AG10803 (cell line): ENCODE results near the gene ATP12A.
A peak's percentile ranks its signal among the peaks of the same experiment; 100 is the strongest.

Experiments used
- DNase-seq: peaks from one replicate; pipeline ENCODE4 v3.0.0; 2010; ENCODE audit warnings: low read depth
- H3K4me3 ChIP-seq: 2 replicates; pipeline ENCODE4 v1.5.1; 2011; ENCODE audit warnings: mild to moderate bottlenecking, low read length, control low read depth
- TF ChIP-seq, protein P1 (sequence below): conservative IDR thresholded peaks from 2 replicates; pipeline ENCODE4 v1.5.1; 2011; ENCODE audit warnings: mild to moderate bottlenecking, low read length, control low read depth, inconsistent platforms

Gene ATP12A

DNA sequence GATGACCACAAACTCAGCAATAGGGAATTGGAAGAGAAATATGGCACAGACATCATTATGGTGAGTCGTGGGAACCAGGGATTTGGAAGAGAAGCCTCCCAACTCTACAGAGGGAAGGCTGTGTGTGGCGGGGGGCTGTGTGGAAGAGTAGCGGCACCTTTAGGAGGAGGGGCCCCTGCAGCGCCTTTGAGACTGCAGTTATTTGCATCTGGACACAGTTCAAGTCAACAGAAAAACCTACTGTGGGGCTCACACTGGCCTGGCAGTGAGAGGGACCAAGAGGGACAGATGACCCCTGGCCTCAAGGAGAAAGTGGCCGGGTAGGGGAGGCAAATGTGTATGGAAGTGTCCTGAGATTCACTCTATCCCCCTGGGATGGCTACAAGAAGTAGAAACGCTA lies 5.1 kb downstream of the ATP12A start:
- TF ChIP-seq, protein P1, sequence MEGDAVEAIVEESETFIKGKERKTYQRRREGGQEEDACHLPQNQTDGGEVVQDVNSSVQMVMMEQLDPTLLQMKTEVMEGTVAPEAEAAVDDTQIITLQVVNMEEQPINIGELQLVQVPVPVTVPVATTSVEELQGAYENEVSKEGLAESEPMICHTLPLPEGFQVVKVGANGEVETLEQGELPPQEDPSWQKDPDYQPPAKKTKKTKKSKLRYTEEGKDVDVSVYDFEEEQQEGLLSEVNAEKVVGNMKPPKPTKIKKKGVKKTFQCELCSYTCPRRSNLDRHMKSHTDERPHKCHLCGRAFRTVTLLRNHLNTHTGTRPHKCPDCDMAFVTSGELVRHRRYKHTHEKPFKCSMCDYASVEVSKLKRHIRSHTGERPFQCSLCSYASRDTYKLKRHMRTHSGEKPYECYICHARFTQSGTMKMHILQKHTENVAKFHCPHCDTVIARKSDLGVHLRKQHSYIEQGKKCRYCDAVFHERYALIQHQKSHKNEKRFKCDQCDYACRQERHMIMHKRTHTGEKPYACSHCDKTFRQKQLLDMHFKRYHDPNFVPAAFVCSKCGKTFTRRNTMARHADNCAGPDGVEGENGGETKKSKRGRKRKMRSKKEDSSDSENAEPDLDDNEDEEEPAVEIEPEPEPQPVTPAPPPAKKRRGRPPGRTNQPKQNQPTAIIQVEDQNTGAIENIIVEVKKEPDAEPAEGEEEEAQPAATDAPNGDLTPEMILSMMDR: no peak
- DNase-seq: no peak
- no peak overlapping the region for H3K4me3 ChIP-seq

DNA sequence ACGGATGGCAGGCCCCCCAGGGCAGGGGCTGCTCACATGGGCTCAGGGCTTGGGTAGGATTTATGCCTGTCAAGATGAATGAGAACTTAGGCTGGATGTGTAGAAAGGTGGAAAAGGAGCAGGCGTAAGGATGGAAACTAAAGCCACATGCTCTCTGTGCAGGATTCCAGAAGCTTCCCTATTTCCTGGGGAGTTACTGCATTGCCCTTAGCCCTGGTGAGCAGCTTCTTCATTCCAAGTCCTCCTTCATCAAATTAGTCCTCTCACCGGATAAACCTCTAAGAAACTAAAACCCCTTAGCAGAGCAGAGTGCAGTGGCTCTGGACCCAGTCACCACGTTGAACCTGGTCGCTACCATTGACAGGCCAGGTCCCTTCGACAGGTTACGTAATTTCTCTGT lies 7.4 kb downstream of the ATP12A start:
- no peak overlapping the region for H3K4me3 ChIP-seq
- no peak for DNase-seq
- TF ChIP-seq, protein P1: no peak

DNA sequence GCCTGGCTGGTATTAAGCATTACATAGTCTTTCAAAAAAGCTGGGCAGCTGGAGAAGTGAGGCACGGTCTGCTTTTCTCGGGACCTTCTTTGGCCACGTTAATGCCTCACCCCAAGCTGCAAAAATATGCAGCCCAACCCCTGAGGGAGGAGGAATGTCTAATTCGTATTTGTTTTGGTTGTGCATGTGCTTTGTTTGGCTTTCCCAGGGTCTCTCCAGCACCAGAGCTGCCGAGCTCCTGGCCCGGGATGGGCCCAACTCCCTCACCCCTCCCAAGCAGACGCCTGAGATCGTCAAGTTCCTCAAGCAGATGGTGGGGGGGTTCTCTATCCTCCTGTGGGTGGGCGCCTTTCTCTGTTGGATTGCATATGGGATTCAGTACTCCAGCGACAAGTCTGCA lies 7.9 kb downstream of the ATP12A start:
- no peak for DNase-seq
- no peak overlapping the region for H3K4me3 ChIP-seq
- TF ChIP-seq, protein P1: no peak

DNA sequence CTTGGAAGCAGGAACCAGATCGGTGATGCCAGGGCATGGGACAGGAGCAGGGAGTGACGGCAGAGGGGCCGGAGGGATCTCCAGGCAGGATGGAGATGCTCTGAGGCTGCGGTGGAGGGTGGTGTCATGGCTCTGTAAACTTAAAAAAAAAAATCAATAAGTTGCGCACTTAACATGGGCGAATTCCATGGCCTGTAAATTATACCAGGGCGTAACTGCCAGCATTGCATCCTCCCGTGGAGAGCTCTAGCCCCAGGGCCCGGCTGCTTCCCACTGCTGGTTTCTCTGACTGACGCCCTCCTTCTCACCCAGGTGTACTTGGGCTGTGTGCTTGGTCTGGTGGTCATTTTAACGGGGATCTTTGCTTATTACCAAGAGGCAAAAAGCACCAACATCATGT lies 8.7 kb downstream of the ATP12A start:
- no peak for DNase-seq
- H3K4me3 ChIP-seq: no peak overlapping the region
- TF ChIP-seq, protein P1: no peak

DNA sequence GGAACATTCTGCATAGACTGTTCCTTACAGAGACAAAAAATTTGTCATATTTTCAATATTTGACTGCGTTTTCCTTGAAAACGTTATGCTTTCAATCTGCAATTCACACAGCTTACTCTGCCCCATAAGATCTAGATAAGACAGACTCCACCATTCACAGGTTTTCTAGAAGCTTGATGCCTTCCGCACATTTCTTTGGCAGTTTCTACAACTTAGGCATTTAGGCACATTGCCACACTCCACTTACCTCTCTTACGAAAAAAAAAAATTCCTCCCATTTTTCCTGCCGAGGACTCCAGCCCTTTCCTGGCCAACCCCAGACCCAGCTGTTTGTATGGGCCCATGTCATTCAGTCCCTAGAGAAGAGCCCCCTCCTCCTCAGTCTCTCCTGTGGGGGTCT lies 11.2 kb downstream of the ATP12A start:
- TF ChIP-seq, protein P1: no peak
- DNase-seq: no peak
- no peak overlapping the region for H3K4me3 ChIP-seq

DNA sequence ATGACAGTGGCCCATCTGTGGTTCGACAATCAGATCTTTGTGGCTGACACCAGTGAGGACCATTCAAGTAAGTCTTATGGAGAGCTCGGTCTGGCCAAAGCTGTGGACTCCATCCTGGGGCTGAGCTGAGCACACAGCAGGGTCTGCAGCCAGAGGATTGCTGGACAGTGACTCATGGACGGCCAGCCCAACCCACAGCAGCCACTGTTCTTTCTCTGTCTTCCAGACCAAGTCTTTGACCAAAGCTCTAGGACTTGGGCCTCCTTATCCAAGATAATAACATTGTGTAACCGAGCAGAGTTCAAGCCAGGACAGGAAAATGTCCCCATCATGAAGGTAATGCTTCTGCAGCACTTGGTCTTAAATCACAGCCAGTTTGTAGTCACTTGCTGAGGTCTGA lies 12.4 kb downstream of the ATP12A start:
- TF ChIP-seq, protein P1: no peak

DNA sequence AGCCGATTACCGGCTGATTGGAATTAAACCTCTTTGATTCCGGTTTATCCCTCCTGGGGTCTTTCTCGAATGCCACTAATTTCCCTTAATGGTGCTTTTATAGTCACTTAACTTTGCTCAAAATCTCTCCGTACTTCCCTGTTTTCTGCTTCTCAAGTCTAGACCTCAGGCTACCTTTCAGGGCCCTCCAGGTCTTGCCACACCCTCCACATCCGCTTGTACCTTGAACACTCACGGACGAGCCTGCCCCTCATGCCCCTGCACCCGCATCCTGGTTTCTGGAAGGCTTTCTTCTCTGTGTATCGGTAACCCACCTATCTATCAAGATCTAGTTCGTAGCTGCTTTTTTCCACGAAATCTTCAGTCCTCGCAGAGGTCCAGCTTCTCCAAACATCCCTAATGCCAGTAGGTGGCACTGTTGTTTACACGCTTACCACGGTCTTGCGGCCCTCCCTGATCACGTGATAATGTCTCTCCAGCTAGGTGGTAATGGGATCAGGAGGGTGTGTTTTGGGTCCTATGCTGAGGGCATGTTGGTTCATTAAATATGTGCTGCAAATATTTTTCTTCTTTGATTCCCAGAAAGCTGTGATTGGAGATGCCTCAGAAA lies 13.8 kb downstream of the ATP12A start:
- H3K4me3 ChIP-seq: no peak overlapping the region
- DNase-seq: peak; percentile 31
- TF ChIP-seq, protein P1: peak; percentile 51

More for the DNA sequence above, 12.4 kb downstream of the ATP12A start:
- no peak overlapping the region for H3K4me3 ChIP-seq
- peak; percentile 65 for DNase-seq
